ENCODE measurements around the gene ASPSCR1. TPM values are rescaled to one million over a fixed set of nuclear protein-coding genes. Genes with fewer than 3 reads are reported as not detected.

Gene ASPSCR1
- total RNA-seq, 1 donor from 2014 or later = 30.4 TPM

GRCh38 chr17:82053556-82054263 is 76.3 kb downstream of the ASPSCR1 start:
- Mint-ChIP-seq H3K4me1 (ENCODE audit: low read depth) (peaks cover 17% of the 10 kb centered on the region), H3K27me3 (ENCODE audit: low read depth) (no peaks in the 10 kb centered on the region), H3K27ac (ENCODE audit: unreplicated experiment) (no peak overlapping the region), H3K9me3 (ENCODE audit: low read depth) (no peaks in the 10 kb centered on the region), H3K36me3 (ENCODE audit: low read depth) (peaks cover 1% of the 10 kb centered on the region), H3K4me3 (ENCODE audit: unreplicated experiment) (peak overlapping the region; percentile 25)
- TF ChIP-seq, protein P1, sequence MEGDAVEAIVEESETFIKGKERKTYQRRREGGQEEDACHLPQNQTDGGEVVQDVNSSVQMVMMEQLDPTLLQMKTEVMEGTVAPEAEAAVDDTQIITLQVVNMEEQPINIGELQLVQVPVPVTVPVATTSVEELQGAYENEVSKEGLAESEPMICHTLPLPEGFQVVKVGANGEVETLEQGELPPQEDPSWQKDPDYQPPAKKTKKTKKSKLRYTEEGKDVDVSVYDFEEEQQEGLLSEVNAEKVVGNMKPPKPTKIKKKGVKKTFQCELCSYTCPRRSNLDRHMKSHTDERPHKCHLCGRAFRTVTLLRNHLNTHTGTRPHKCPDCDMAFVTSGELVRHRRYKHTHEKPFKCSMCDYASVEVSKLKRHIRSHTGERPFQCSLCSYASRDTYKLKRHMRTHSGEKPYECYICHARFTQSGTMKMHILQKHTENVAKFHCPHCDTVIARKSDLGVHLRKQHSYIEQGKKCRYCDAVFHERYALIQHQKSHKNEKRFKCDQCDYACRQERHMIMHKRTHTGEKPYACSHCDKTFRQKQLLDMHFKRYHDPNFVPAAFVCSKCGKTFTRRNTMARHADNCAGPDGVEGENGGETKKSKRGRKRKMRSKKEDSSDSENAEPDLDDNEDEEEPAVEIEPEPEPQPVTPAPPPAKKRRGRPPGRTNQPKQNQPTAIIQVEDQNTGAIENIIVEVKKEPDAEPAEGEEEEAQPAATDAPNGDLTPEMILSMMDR (IDR thresholded peaks at IDR 0.05) = no peak
- DNase-seq (ENCODE audit: low spot score) = no peak

- Mint-ChIP-seq H3K27me3 (ENCODE audit: low read depth) (no peaks in the 10 kb centered on the region), H3K4me3 (ENCODE audit: unreplicated experiment) (no peak overlapping the region), H3K4me1 (ENCODE audit: low read depth) (peaks cover 17% of the 10 kb centered on the region), H3K9me3 (ENCODE audit: low read depth) (no peaks in the 10 kb centered on the region), H3K36me3 (ENCODE audit: low read depth) (peaks cover 1% of the 10 kb centered on the region), H3K27ac (ENCODE audit: unreplicated experiment) (no peak overlapping the region)
- TF ChIP-seq, protein P1 (IDR thresholded peaks at IDR 0.05) = no peak
- no peak for DNase-seq (ENCODE audit: low spot score)
These were observed 77.1 kb downstream of the ASPSCR1 start for GRCh38 chr17:82054351-82055022.

DNA sequence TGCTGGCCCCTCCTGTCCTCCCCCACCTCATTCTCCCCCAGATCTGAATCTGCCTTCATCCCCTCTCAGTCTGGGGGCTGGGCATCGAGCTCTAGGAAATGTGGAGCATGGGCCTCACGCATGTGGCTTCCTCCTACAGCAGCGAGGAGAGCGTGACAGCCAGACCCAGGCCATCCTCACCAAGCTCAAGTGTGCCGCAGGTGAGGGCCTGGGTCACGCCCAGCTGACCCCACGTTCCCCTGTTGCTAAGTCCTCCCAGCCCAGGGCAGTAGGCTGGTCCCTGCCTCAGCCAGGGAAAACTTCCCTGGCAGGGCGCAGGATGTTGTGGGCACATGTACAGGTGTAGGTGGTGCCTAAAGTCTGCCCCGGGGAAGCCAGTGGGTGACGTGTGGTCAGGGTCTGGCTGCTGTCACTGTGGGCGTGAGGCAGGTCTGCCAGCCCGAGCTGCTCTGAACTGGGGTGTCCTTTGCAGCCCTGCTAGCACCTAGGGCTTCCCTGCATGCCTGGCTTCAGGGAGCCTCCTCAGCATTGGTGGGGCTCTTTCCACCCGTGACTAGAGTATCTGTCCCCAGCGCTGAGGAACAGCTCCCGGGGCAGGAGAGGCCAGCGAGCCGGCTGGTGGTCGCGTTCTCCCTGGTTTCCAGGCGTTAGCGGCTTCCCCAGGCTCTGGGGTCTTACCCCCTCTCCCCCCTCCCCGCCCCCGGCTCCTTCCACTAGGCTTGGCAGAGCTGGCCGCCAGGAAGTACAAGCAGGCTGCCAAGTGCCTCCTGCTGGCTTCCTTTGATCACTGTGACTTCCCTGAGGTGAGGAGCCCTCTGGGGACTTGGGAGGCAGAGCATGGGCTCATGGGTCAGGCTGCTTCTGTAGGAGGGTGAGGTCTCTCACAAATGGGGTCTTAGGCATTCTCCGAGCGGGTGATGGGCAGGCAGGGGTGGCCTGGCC is 77.9 kb downstream of the ASPSCR1 start:
- Mint-ChIP-seq H3K36me3 (ENCODE audit: low read depth) (peaks cover 3% of the 10 kb centered on the region), H3K4me3 (ENCODE audit: unreplicated experiment) (no peak overlapping the region), H3K9me3 (ENCODE audit: low read depth) (no peaks in the 10 kb centered on the region), H3K27me3 (ENCODE audit: low read depth) (no peaks in the 10 kb centered on the region), H3K4me1 (ENCODE audit: low read depth) (peaks cover 17% of the 10 kb centered on the region), H3K27ac (ENCODE audit: unreplicated experiment) (no peak overlapping the region)
- no peak for DNase-seq (ENCODE audit: low spot score)
- TF ChIP-seq, protein P1 (IDR thresholded peaks at IDR 0.05) = no peak

- Mint-ChIP-seq H3K27ac (ENCODE audit: unreplicated experiment) (no peak overlapping the region), H3K9me3 (ENCODE audit: low read depth) (no peaks in the 10 kb centered on the region), H3K4me1 (ENCODE audit: low read depth) (peaks cover 10% of the 10 kb centered on the region), H3K27me3 (ENCODE audit: low read depth) (no peaks in the 10 kb centered on the region), H3K36me3 (ENCODE audit: low read depth) (peaks cover 3% of the 10 kb centered on the region), H3K4me3 (ENCODE audit: unreplicated experiment) (no peak overlapping the region)
- TF ChIP-seq, protein P1 (IDR thresholded peaks at IDR 0.05) = no peak
- DNase-seq (ENCODE audit: low spot score) = peak; percentile 92
These were observed 78.7 kb downstream of the ASPSCR1 start for GRCh38 chr17:82055965-82056728.

Data from chondrocyte (in vitro differentiated cells).